HCEC 1CT (cell line): ENCODE data around the gene PCDH8.
"Not testable (repeated sequence)": the region's sequence is repeated elsewhere in the genome, so short reads cannot be mapped to it uniquely, and the experiment has no call there.

ENCODE experiments used
- DNase-seq: peaks from one replicate; pipeline ENCODE4 v3.0.0-alpha.2; 2017

PCDH8 gene

GRCh38 chr13:52850396-52851136 is 2.1 kb upstream of the PCDH8 start:
- no peak for DNase-seq

- DNase-seq, result no peak
These were observed 1.6 kb upstream of the PCDH8 start for GRCh38 chr13:52850072-52850395.

- DNase-seq, result no peak
These were observed 1.0 kb upstream of the PCDH8 start for GRCh38 chr13:52849291-52850071.

GRCh38 chr13:52847682-52848432 is 583 bp downstream of the PCDH8 start:
- no peak for DNase-seq

GRCh38 chr13:52847322-52847681 is 1.1 kb downstream of the PCDH8 start:
- no peak for DNase-seq

- DNase-seq, result no peak
These were observed 1.7 kb downstream of the PCDH8 start for GRCh38 chr13:52846567-52847321.

GRCh38 chr13:52845766-52846566 is 2.5 kb downstream of the PCDH8 start:
- DNase-seq, result no peak

GRCh38 chr13:52845334-52845761 is 3.1 kb downstream of the PCDH8 start:
- no peak for DNase-seq

- no peak for DNase-seq
These were observed 3.6 kb downstream of the PCDH8 start for GRCh38 chr13:52844836-52845235.

GRCh38 chr13:52842441-52842840 is 6.0 kb downstream of the PCDH8 start:
- no peak for DNase-seq

GRCh38 chr13:52840066-52840465 is 8.4 kb downstream of the PCDH8 start:
- DNase-seq, result no peak

- no peak for DNase-seq
These were observed 9.9 kb downstream of the PCDH8 start for GRCh38 chr13:52838433-52839107.

GRCh38 chr13:52837850-52838249 is 10.6 kb downstream of the PCDH8 start:
- no peak for DNase-seq

GRCh38 chr13:52835071-52835839 is 13.2 kb downstream of the PCDH8 start:
- DNase-seq, result no peak

GRCh38 chr13:52833296-52833875 is 15.1 kb downstream of the PCDH8 start:
- no peak for DNase-seq

GRCh38 chr13:52832313-52832712 is 16.1 kb downstream of the PCDH8 start:
- no peak for DNase-seq

- no peak for DNase-seq
These were observed 17.5 kb downstream of the PCDH8 start for GRCh38 chr13:52830946-52831345.

GRCh38 chr13:52827839-52828238 is 20.6 kb downstream of the PCDH8 start:
- no peak for DNase-seq

GRCh38 chr13:52817886-52818285 is 30.6 kb downstream of the PCDH8 start:
- DNase-seq, result not testable (repeated sequence)

GRCh38 chr13:52815330-52815729 is 33.1 kb downstream of the PCDH8 start:
- no peak for DNase-seq
